ENCODE data around the gene CARD16. TPM values are rescaled to one million over a fixed set of nuclear protein-coding genes. Genes with fewer than 3 reads are reported as not detected.
A peak's percentile ranks its signal among the peaks of the same experiment; 100 is the strongest.

CARD16 gene
- polyA plus RNA-seq, 2 of the 4 experiments (the other 2 are of a cell fraction) = not detected

DNA sequence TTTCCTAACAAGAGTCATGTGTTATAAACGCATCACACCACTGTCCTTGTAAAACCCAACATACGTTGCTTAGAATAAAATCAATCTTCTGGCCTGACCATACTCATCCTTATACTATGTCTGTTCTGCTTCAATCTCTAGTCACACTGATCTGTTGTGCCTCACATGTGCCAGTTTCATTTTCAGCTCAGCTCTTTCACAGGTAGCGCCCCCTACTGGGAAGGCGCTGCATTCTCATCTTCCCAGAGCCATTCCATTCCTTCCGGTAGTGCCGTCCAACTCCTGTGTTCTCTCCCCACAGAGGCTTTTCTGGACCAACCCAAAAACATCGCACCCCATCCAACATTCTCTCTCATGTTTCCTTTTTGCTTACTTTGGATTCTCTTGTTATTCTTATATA is 44.3 kb downstream of the CARD16 start:
- ChIA-PET CTCF (no interaction called here), POLR2A (no interaction called here)
- TF ChIP-seq ZNF302 (CRISPR knock-in tag; IDR thresholded peaks at IDR 0.05) (no peak), KDM5A (IDR thresholded peaks at IDR 0.05) (no peak), MAFK (IDR thresholded peaks at IDR 0.05; ENCODE audit: partially characterized antibody) (no peak), CBX2 (IDR thresholded peaks at IDR 0.05; ENCODE audit: borderline replicate concordance, low read depth) (no peak), ESRRA (IDR thresholded peaks at IDR 0.05; ENCODE audit: borderline replicate concordance, low read length) (no peak), BHLHE40 (IDR thresholded peaks at IDR 0.05; ENCODE audit: low read depth, low read length) (no peak), RAD21 (conservative IDR thresholded peaks at IDR 0.05 in 1 of 2, IDR thresholded peaks at IDR 0.05 in 1 of 2) (no peak), SMC3 (IDR thresholded peaks at IDR 0.05) (no peak), POLR2A (IDR thresholded peaks at IDR 0.05; ENCODE audit: low read length) (no peak), TFCP2L1 (CRISPR knock-in tag; IDR thresholded peaks at IDR 0.05) (no peak)
- TF ChIP-seq, protein P1, sequence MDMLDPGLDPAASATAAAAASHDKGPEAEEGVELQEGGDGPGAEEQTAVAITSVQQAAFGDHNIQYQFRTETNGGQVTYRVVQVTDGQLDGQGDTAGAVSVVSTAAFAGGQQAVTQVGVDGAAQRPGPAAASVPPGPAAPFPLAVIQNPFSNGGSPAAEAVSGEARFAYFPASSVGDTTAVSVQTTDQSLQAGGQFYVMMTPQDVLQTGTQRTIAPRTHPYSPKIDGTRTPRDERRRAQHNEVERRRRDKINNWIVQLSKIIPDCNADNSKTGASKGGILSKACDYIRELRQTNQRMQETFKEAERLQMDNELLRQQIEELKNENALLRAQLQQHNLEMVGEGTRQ (IDR thresholded peaks at IDR 0.05) = no peak
- TF ChIP-seq, protein P2, sequence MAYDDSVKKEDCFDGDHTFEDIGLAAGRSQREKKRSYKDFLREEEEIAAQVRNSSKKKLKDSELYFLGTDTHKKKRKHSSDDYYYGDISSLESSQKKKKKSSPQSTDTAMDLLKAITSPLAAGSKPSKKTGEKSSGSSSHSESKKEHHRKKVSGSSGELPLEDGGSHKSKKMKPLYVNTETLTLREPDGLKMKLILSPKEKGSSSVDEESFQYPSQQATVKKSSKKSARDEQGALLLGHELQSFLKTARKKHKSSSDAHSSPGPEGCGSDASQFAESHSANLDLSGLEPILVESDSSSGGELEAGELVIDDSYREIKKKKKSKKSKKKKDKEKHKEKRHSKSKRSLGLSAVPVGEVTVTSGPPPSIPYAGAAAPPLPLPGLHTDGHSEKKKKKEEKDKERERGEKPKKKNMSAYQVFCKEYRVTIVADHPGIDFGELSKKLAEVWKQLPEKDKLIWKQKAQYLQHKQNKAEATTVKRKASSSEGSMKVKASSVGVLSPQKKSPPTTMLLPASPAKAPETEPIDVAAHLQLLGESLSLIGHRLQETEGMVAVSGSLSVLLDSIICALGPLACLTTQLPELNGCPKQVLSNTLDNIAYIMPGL (CRISPR knock-in tag; IDR thresholded peaks at IDR 0.05; ENCODE audit: borderline replicate concordance) = no peak
- TF ChIP-seq, protein P3, sequence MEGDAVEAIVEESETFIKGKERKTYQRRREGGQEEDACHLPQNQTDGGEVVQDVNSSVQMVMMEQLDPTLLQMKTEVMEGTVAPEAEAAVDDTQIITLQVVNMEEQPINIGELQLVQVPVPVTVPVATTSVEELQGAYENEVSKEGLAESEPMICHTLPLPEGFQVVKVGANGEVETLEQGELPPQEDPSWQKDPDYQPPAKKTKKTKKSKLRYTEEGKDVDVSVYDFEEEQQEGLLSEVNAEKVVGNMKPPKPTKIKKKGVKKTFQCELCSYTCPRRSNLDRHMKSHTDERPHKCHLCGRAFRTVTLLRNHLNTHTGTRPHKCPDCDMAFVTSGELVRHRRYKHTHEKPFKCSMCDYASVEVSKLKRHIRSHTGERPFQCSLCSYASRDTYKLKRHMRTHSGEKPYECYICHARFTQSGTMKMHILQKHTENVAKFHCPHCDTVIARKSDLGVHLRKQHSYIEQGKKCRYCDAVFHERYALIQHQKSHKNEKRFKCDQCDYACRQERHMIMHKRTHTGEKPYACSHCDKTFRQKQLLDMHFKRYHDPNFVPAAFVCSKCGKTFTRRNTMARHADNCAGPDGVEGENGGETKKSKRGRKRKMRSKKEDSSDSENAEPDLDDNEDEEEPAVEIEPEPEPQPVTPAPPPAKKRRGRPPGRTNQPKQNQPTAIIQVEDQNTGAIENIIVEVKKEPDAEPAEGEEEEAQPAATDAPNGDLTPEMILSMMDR (IDR thresholded peaks at IDR 0.05) = no peak
- no peaks in the 10 kb centered on the region for H3K9me3 ChIP-seq
- no peak overlapping the region for H3K4me3 ChIP-seq
- FAIRE-seq = no peak
- no peak overlapping the region for H3K27ac ChIP-seq
- peak in 1 of 2 experiments; percentile 1 for DNase-seq (ENCODE audit: low read depth in 1 of 2, low spot score in 1 of 2)
- ATAC-seq = no peak
- WGBS (ENCODE audit: missing lambda C conversion rate) = 76% methylated on average over 7 of the region's 7 CpGs
- H3K4me1 ChIP-seq = 0 out of 3 replicates have a peak, but pooled peaks cover 8% of the 10 kb centered on the region
- no peak overlapping the region for H3K4me2 ChIP-seq

DNA sequence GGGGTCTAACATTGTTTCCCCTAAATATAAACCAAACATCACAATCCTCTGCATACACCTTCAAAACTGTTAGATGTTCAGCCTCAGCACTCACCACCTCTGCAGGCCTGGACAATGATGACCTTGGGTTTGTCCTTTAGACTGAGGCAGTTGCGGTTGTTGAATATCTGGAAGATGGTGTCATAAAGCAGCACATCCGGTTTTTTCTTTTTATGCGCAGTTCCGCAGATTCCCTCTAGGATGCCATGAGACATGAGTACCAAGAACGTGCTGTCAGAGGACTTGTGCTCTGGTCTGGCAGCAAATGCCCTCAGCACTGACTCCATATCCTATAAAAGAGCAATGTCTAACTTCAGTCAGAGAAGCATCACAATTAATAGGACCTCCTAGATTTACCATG is 45.0 kb downstream of the CARD16 start:
- Histone ChIP-seq H3K27ac (no peak overlapping the region), H3K9me3 (no peaks in the 10 kb centered on the region), H3K4me2 (no peak overlapping the region), H3K4me3 (no peak overlapping the region), H3K4me1 (0 out of 3 replicates have a peak, but pooled peaks cover 8% of the 10 kb centered on the region)
- ChIA-PET CTCF (no interaction called here), POLR2A (no interaction called here)
- DNase-seq (ENCODE audit: low read depth in 1 of 2, low spot score in 1 of 2) = peak in 1 of 2 experiments; percentile 31
- FAIRE-seq = no peak
- peak in 1 of 2 experiments; percentile 53; a peak in 3 of 6 replicates for ATAC-seq
- WGBS (ENCODE audit: missing lambda C conversion rate) = 72% methylated on average over 5 of the region's 5 CpGs
- TF ChIP-seq EHMT2 (IDR thresholded peaks at IDR 0.05; ENCODE audit: low read depth) = no peak
- TF ChIP-seq TP53 (CRISPR knock-in tag; IDR thresholded peaks at IDR 0.05) = no peak
- no peak for TF ChIP-seq SMC3 (IDR thresholded peaks at IDR 0.05)
- TF ChIP-seq, protein P4, sequence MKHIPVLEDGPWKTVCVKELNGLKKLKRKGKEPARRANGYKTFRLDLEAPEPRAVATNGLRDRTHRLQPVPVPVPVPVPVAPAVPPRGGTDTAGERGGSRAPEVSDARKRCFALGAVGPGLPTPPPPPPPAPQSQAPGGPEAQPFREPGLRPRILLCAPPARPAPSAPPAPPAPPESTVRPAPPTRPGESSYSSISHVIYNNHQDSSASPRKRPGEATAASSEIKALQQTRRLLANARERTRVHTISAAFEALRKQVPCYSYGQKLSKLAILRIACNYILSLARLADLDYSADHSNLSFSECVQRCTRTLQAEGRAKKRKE (CRISPR knock-in tag; IDR thresholded peaks at IDR 0.05; ENCODE audit: low read depth) = no peak
- no peak for TF ChIP-seq KDM1A (IDR thresholded peaks at IDR 0.05; ENCODE audit: low read depth)
- no peak for TF ChIP-seq RAD21 (conservative IDR thresholded peaks at IDR 0.05 in 1 of 2, IDR thresholded peaks at IDR 0.05 in 1 of 2)
- no peak for TF ChIP-seq FOSL2 (IDR thresholded peaks at IDR 0.05)
- TF ChIP-seq FOSL2 (CRISPR knock-in tag; IDR thresholded peaks at IDR 0.05) = no peak
- TF ChIP-seq KDM5A (IDR thresholded peaks at IDR 0.05) = no peak
- TF ChIP-seq POLR2A (IDR thresholded peaks at IDR 0.05; ENCODE audit: low read length) = no peak
- TF ChIP-seq, protein P5, sequence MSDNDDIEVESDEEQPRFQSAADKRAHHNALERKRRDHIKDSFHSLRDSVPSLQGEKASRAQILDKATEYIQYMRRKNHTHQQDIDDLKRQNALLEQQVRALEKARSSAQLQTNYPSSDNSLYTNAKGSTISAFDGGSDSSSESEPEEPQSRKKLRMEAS (IDR thresholded peaks at IDR 0.05) = no peak
- TF ChIP-seq HOXB13 (CRISPR knock-in tag; IDR thresholded peaks at IDR 0.05; ENCODE audit: low read depth) = no peak
- TF ChIP-seq FOXS1 (CRISPR knock-in tag; IDR thresholded peaks at IDR 0.05) = no peak
- TF ChIP-seq, protein P6, sequence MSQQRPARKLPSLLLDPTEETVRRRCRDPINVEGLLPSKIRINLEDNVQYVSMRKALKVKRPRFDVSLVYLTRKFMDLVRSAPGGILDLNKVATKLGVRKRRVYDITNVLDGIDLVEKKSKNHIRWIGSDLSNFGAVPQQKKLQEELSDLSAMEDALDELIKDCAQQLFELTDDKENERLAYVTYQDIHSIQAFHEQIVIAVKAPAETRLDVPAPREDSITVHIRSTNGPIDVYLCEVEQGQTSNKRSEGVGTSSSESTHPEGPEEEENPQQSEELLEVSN (IDR thresholded peaks at IDR 0.05; ENCODE audit: borderline replicate concordance, low read depth) = no peak
- TF ChIP-seq NFE2L2 (conservative IDR thresholded peaks at IDR 0.05; ENCODE audit: low read length) = no peak
- no peak for TF ChIP-seq TFCP2L1 (CRISPR knock-in tag; IDR thresholded peaks at IDR 0.05)
- no peak for TF ChIP-seq HOXA7 (CRISPR knock-in tag; IDR thresholded peaks at IDR 0.05)
- TF ChIP-seq, protein P1 (IDR thresholded peaks at IDR 0.05) = no peak

Data from A549 (cell line).